Esophagus squamous epithelium (tissue), 5 donors: ENCODE data around the gene GIPC2. TPM values are rescaled to one million over a fixed set of nuclear protein-coding genes. Genes with fewer than 3 reads are reported as not detected.

Experiments
- DNase-seq: peaks from one replicate; lab custom pipeline; 2025; lab: John Stamatoyannopoulos, UW
- H3K27ac ChIP-seq, 4 donors: fragments of 200-600 bp; sonication (generic); one replicate each; pipeline ENCODE4 v1.5.1; 2016 to 2019; ENCODE audit warnings: mild to moderate bottlenecking in 1 of 4
- H3K27me3 ChIP-seq, 4 donors: fragments of 200-600 bp; sonication (generic); 1 replicate in 3 of 4; 2 replicates in 1 of 4; pipeline versions ENCODE4 v1.5.1 to v1.6.0; 2017 to 2021; ENCODE audit warnings: antibody characterized with exemption in 1 of 4
- H3K36me3 ChIP-seq, 3 donors: fragments of 200-600 bp; sonication (generic); one replicate each; pipeline ENCODE4 v1.5.1; 2016 to 2019
- H3K4me1 ChIP-seq, 3 donors: fragments of 200-600 bp; sonication (generic); one replicate each; pipeline ENCODE4 v1.5.1; 2017 to 2019
- H3K4me3 ChIP-seq, 4 donors: fragments of 200-600 bp; sonication (generic); 1 replicate in 3 of 4; 2 replicates in 1 of 4; pipeline ENCODE4 v1.5.1; 2016 to 2019; ENCODE audit warnings: mild to moderate bottlenecking in 2 of 4, moderate library complexity in 1 of 4
- H3K9me3 ChIP-seq, 3 donors: fragments of 200-600 bp; sonication (generic); one replicate each; pipeline ENCODE4 v1.5.1; 2016 to 2019
- POLR2A ChIP-seq, 4 donors: fragments of 450-650 bp; IDR thresholded peaks; one replicate each; pipeline ENCODE4 v1.6.1; 2017; ENCODE audit warnings: antibody characterized with exemption in 4 of 4, mild to moderate bottlenecking in 4 of 4, moderate library complexity in 3 of 4
- WGBS, 2 donors: methylation state at CpG; one replicate each; pipeline ENCODE4 v1.1.5; 2018; 5-methylcytosine and 5-hydroxymethylcytosine counted together
- intact Hi-C: fragments of 100-400 bp; cut with DNase I; formaldehyde crosslinking; loops from one replicate; pipeline ENCODE4 v1.15.0; 2022
- total RNA-seq, 4 donors: library from RNA; depleted of rRNA; stranded (reverse); fragments of >200 nt; gene quantifications; one replicate each; pipeline ENCODE4 v1.1.0, GENCODE V29; 2016
- TF ChIP-seq, protein P1 (sequence below), 6 experiments: fragments of 450-650 bp in 4 of 6; fragments of 200-600 bp in 2 of 6; sonication (generic) in 2 of 6; IDR thresholded peaks; one replicate each; pipeline ENCODE4 v1.5.1; 2016 to 2019; ENCODE audit warnings: antibody characterized with exemption in 6 of 6, mild to moderate bottlenecking in 4 of 6, moderate library complexity in 4 of 6
- donor health status: DM: yes; HTN: yes; CAD: no.

GIPC2 gene
- total RNA-seq, 4 donors from 2014 or later = 2.8 to 4.2 (median 3.7) TPM

- Histone ChIP-seq H3K4me1 (peaks cover 0 to 23% (median 5%) of the 10 kb centered on the region in 3 donors), H3K27ac (peak overlapping the region; percentile 72 to 83 (median 72)), H3K27me3 (peaks cover 0 to 21% (median 0%) of the 10 kb centered on the region in 4 donors), H3K4me3 (peak overlapping the region; percentile 53 to 79 (median 66)), H3K36me3 (no peaks in the 10 kb centered on the region), H3K9me3 (no peaks in the 10 kb centered on the region)
- no peak for TF ChIP-seq POLR2A (IDR thresholded peaks at IDR 0.05)
- TF ChIP-seq, protein P1, sequence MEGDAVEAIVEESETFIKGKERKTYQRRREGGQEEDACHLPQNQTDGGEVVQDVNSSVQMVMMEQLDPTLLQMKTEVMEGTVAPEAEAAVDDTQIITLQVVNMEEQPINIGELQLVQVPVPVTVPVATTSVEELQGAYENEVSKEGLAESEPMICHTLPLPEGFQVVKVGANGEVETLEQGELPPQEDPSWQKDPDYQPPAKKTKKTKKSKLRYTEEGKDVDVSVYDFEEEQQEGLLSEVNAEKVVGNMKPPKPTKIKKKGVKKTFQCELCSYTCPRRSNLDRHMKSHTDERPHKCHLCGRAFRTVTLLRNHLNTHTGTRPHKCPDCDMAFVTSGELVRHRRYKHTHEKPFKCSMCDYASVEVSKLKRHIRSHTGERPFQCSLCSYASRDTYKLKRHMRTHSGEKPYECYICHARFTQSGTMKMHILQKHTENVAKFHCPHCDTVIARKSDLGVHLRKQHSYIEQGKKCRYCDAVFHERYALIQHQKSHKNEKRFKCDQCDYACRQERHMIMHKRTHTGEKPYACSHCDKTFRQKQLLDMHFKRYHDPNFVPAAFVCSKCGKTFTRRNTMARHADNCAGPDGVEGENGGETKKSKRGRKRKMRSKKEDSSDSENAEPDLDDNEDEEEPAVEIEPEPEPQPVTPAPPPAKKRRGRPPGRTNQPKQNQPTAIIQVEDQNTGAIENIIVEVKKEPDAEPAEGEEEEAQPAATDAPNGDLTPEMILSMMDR (IDR thresholded peaks at IDR 0.05) = no peak
- intact Hi-C loops = no loop called here
- 50 to 73% methylated on average over 14 of the region's 19 CpGs for WGBS, 2 donors
- no peak for DNase-seq
Observed at GRCh38 chr1:78045563-78045925, 222 bp upstream of the GIPC2 start.

DNA sequence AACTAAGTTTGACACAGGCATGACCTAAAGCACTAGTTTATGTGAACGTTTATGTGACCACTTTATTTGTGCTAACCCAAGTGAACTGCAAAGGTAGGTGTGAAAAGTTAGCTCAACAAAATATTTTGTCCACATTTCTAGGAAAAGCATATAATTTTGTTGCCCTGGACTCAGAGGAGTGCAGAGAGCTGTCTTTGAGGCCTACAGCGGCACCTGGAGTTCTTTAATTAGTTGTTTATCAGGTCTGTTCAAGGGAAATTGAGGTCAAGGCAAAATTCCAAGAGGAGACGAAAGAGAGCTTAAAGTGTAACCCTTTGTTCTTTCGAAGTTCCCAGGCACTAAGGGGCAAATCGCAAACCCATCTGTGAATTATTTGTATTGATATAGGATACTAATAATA, 1.3 kb downstream of the GIPC2 start:
- H3K27ac ChIP-seq = peak overlapping the region in 3 of 4 donors; percentile 72 to 83 (median 73)
- H3K36me3 ChIP-seq = no peaks in the 10 kb centered on the region
- peak overlapping the region in 3 of 4 donors; percentile 59 to 79 (median 73) for H3K4me3 ChIP-seq

GRCh38 chr1:78047631-78048030, 1.9 kb downstream of the GIPC2 start:
- Histone ChIP-seq H3K9me3 (no peaks in the 10 kb centered on the region), H3K27me3 (peaks cover 0 to 21% (median 0%) of the 10 kb centered on the region in 4 donors), H3K27ac (peak overlapping the region in 3 of 4 donors; percentile 72 to 83 (median 73)), H3K4me3 (peak overlapping the region in 2 of 4 donors; percentile 59 to 73), H3K4me1 (peaks cover 0 to 21% (median 5%) of the 10 kb centered on the region in 3 donors), H3K36me3 (no peaks in the 10 kb centered on the region)
- no peak for TF ChIP-seq POLR2A (IDR thresholded peaks at IDR 0.05)
- TF ChIP-seq, protein P1 (IDR thresholded peaks at IDR 0.05) = no peak
- WGBS, 2 donors = 68 to 82% methylated on average over 3 of the region's 3 CpGs
- no peak for DNase-seq
- intact Hi-C loops = no loop called here

More for the DNA sequence above, 1.3 kb downstream of the GIPC2 start:
- Histone ChIP-seq H3K4me1 (peaks cover 0 to 21% (median 5%) of the 10 kb centered on the region in 3 donors), H3K9me3 (no peaks in the 10 kb centered on the region), H3K27me3 (peaks cover 0 to 21% (median 0%) of the 10 kb centered on the region in 4 donors)
- TF ChIP-seq, protein P1 (IDR thresholded peaks at IDR 0.05) = peak in 2 of 6 experiments; percentile 6 to 16
- TF ChIP-seq POLR2A (IDR thresholded peaks at IDR 0.05) = no peak
- intact Hi-C loops = no loop called here
- DNase-seq = no peak
- 52 to 73% methylated on average over 5 of the region's 5 CpGs for WGBS, 2 donors

- TF ChIP-seq POLR2A (IDR thresholded peaks at IDR 0.05) = no peak
- TF ChIP-seq, protein P1 (IDR thresholded peaks at IDR 0.05) = no peak
- no peak for DNase-seq
- Histone ChIP-seq H3K27ac (no peak overlapping the region), H3K4me3 (no peak overlapping the region), H3K4me1 (peaks cover 0 to 21% (median 5%) of the 10 kb centered on the region in 3 donors), H3K27me3 (peaks cover 0 to 21% (median 0%) of the 10 kb centered on the region in 4 donors), H3K36me3 (no peaks in the 10 kb centered on the region), H3K9me3 (no peaks in the 10 kb centered on the region)
- WGBS, 2 donors = 81 to 82% methylated on average over 3 of the region's 3 CpGs
- intact Hi-C loops = no loop called here
Observed at GRCh38 chr1:78048446-78048845, 2.7 kb downstream of the GIPC2 start.

DNA sequence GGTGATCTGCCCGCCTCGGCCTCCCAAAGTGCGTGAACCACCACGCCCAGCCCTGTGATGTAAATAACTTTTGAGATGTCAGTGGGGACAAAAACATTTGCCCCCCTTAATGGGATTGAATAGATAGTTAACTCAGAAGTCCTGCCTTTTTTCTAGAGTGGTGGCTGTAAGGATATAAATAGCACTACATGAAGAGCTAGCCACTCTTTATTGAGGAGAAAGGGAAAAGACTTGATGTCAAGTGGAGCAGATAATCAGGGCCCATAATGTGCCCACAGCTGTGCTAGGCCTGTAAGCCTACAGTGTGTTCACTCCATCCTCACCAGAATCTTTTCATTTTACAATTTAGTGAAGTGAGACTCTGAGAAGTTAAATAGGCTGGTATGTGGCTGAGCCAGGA, 3.6 kb downstream of the GIPC2 start:
- peaks cover 0 to 21% (median 5%) of the 10 kb centered on the region in 3 donors for H3K4me1 ChIP-seq
- no peaks in the 10 kb centered on the region for H3K9me3 ChIP-seq
- intact Hi-C loops = no loop called here
- H3K4me3 ChIP-seq = no peak overlapping the region
- no peak for DNase-seq
- no peaks in the 10 kb centered on the region for H3K36me3 ChIP-seq
- 100% methylated on average over 1 of the region's 4 CpGs for WGBS, 2 donors
- no peak for TF ChIP-seq POLR2A (IDR thresholded peaks at IDR 0.05)
- TF ChIP-seq, protein P1 (IDR thresholded peaks at IDR 0.05) = no peak
- no peak overlapping the region for H3K27ac ChIP-seq
- peaks cover 0 to 21% (median 0%) of the 10 kb centered on the region in 4 donors for H3K27me3 ChIP-seq
